ENCODE data around the gene PRRG4.
"Not testable (repeated sequence)": the region's sequence is repeated elsewhere in the genome, so short reads cannot be mapped to it uniquely, and the experiment has no call there.

DNA sequence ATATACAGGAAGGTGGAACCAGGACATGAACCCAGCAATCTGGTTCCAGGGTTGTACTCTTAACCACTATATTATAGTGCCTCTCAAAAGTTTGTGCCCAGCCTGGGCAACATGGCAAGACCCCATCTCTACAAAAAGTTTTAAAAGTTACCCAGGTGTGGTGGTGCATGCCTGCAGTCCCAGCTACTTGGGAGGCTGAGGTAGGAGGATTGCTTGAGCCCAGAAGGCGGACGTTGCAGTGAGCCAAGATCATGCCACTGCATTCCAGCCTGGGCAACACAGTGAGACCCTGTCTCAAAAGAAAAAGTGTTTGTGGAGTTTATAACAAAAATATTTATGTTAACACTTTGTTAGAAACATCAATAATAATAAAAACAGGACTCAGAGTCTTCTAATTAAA, 48.9 kb upstream of the PRRG4 start:
- TF ChIP-seq SPI1 (IDR thresholded peaks at IDR 0.05; ENCODE audit: borderline replicate concordance, low read depth); CTCF (IDR thresholded peaks at IDR 0.05; ENCODE audit: insufficient read depth, low read length): not testable (repeated sequence)

Measured in HL-60 (cell line).